Hepatocyte (in vitro differentiated cells): Measurements from ENCODE around the gene SLC45A2. TPM values are rescaled to one million over a fixed set of nuclear protein-coding genes. Genes with fewer than 3 reads are reported as not detected.

Experiments
- DNase-seq: peaks from one replicate; pipeline ENCODE4 v3.0.0-alpha.2; 2016; ENCODE audit warnings: low spot score
- H2AFZ ChIP-seq: fragments of 200-600 bp; sonication (generic); 2 replicates; pipeline ENCODE4 v1.6.0; 2016; ENCODE audit warnings: antibody characterized with exemption, mild to moderate bottlenecking
- H3K27ac ChIP-seq: fragments of 200-600 bp; sonication (generic); 2 replicates; pipeline ENCODE4 v1.5.1; 2016; ENCODE audit warnings: mild to moderate bottlenecking
- H3K27me3 ChIP-seq: fragments of 200-600 bp; sonication (generic); 2 replicates; pipeline ENCODE4 v1.6.1; 2016
- H3K36me3 ChIP-seq: fragments of 200-600 bp; sonication (generic); replicated peaks from 2 replicates; pipeline ENCODE4 v1.5.1; 2016; ENCODE audit warnings: low read depth; ENCODE audit not compliant: insufficient read depth
- H3K4me1 ChIP-seq: fragments of 200-600 bp; sonication (generic); 2 replicates; pipeline ENCODE4 v1.5.1; 2016; ENCODE audit warnings: mild to moderate bottlenecking, moderate library complexity; ENCODE audit not compliant: insufficient read depth
- H3K4me2 ChIP-seq: fragments of 200-600 bp; sonication (generic); 2 replicates; pipeline ENCODE4 v1.6.0; 2016
- H3K4me3 ChIP-seq: fragments of 200-600 bp; sonication (generic); 2 replicates; pipeline ENCODE4 v1.5.1; 2016; ENCODE audit warnings: mild to moderate bottlenecking
- H3K79me2 ChIP-seq: fragments of 200-600 bp; sonication (generic); 2 replicates; pipeline ENCODE4 v1.6.0; 2017; ENCODE audit warnings: mild to moderate bottlenecking
- H3K9me2 ChIP-seq: fragments of 200-600 bp; sonication (generic); replicated peaks from 2 replicates; pipeline ENCODE4 v1.6.0; 2017; ENCODE audit warnings: mild to moderate bottlenecking; ENCODE audit not compliant: insufficient read depth
- H3K9me3 ChIP-seq: fragments of 200-600 bp; sonication (generic); 2 replicates; pipeline ENCODE4 v1.5.1; 2016; ENCODE audit warnings: low read depth, mild to moderate bottlenecking
- H4K20me1 ChIP-seq: fragments of 200-600 bp; sonication (generic); 2 replicates; pipeline ENCODE4 v1.6.0; 2016; ENCODE audit warnings: mild to moderate bottlenecking; ENCODE audit not compliant: insufficient read depth, poor library complexity, severe bottlenecking
- EZH2 ChIP-seq: fragments of 200-600 bp; sonication (generic); IDR thresholded peaks from 2 replicates; pipeline ENCODE4 v1.6.1; 2016; ENCODE audit warnings: antibody characterized with exemption, mild to moderate bottlenecking, borderline replicate concordance
- EZH2phosphoT487 ChIP-seq: fragments of 200-600 bp; sonication (generic); IDR thresholded peaks from one replicate; pipeline ENCODE4 v1.6.1; 2018; ENCODE audit warnings: antibody characterized with exemption, mild to moderate bottlenecking, low read depth, moderate library complexity; ENCODE audit not compliant: unreplicated experiment, severe bottlenecking
- WGBS: methylation state at CpG from one replicate; pipeline ENCODE4 v1.1.6; 2016; ENCODE audit warnings: low lambda C conversion rate; ENCODE audit errors: missing lambda C conversion rate; 5-methylcytosine and 5-hydroxymethylcytosine counted together
- polyA plus RNA-seq: library from polyadenylated mRNA; unstranded; fragments of >200 nt; fragmentation: Nextera tagmentation; extraction: Ambion mirVana; gene quantifications from 2 replicates; pipeline ENCODE4 v1.2.1, GENCODE V29; 2016
- total RNA-seq: library from RNA; depleted of rRNA; stranded (reverse); fragments of >200 nt; gene quantifications from 2 replicates; pipeline ENCODE4 v1.2.3, GENCODE V29; 2014
- TF ChIP-seq, protein P1 (sequence below): fragments of 200-600 bp; sonication (generic); IDR thresholded peaks from 2 replicates; pipeline ENCODE4 v1.5.1; 2016; ENCODE audit warnings: antibody characterized with exemption, mild to moderate bottlenecking; ENCODE audit not compliant: poor library complexity

SLC45A2 gene
- total and polyA plus RNA-seq, 2 experiments from 2014 or later = 1.4 to 1.8 TPM

GRCh38 chr5:34002629-34003328 is 18.3 kb upstream of the SLC45A2 start:
- Histone ChIP-seq H3K9me2 (no peaks in the 10 kb centered on the region), H3K79me2 (peaks cover 44% of the 10 kb centered on the region), H4K20me1 (no peaks in the 10 kb centered on the region), H3K27ac (no peak overlapping the region), H3K4me3 (no peak overlapping the region), H3K4me2 (no peak overlapping the region), H3K36me3 (no peaks in the 10 kb centered on the region), H2AFZ (no peak overlapping the region), H3K9me3 (no peaks in the 10 kb centered on the region), H3K4me1 (peaks cover 17% of the 10 kb centered on the region), H3K27me3 (no peaks in the 10 kb centered on the region)
- 91% methylated on average over 10 of the region's 10 CpGs for WGBS
- TF ChIP-seq, protein P1, sequence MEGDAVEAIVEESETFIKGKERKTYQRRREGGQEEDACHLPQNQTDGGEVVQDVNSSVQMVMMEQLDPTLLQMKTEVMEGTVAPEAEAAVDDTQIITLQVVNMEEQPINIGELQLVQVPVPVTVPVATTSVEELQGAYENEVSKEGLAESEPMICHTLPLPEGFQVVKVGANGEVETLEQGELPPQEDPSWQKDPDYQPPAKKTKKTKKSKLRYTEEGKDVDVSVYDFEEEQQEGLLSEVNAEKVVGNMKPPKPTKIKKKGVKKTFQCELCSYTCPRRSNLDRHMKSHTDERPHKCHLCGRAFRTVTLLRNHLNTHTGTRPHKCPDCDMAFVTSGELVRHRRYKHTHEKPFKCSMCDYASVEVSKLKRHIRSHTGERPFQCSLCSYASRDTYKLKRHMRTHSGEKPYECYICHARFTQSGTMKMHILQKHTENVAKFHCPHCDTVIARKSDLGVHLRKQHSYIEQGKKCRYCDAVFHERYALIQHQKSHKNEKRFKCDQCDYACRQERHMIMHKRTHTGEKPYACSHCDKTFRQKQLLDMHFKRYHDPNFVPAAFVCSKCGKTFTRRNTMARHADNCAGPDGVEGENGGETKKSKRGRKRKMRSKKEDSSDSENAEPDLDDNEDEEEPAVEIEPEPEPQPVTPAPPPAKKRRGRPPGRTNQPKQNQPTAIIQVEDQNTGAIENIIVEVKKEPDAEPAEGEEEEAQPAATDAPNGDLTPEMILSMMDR = no peak
- TF ChIP-seq EZH2phosphoT487 = no peak
- TF ChIP-seq EZH2 = no peak
- DNase-seq = no peak

DNA sequence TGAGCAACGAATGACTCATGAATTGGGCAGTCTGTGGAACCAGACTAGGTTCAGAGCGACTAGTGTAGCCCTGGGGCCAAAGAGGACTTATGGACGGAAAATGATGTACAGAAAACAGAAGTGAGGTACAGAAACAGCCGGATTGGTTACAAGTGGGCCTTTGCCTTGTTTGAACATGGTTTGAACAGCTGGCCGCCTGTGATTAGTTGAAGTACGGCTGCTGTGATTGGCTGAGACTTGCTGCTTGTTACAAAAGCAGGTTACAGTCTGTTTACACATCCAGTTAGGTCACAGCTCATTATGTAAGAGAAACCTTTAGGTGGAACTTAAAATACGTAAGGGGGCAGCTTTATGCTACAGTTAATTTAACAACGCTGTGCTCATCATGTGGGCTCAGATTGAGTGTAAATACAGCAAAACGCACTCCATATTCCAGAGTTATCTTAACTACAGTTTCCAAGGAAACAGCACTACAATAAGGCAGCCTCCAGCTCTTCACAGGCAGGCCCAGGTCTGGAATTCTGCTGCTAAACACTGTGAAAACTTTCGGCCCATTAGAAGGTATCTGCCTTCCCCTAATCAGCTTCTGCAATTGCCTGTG is 16.8 kb upstream of the SLC45A2 start:
- peaks cover 9% of the 10 kb centered on the region for H3K4me1 ChIP-seq
- 63% methylated on average over 10 of the region's 10 CpGs for WGBS
- no peak overlapping the region for H2AFZ ChIP-seq
- no peaks in the 10 kb centered on the region for H3K9me2 ChIP-seq
- no peak overlapping the region for H3K4me2 ChIP-seq
- H3K4me3 ChIP-seq = no peak overlapping the region
- no peak for TF ChIP-seq EZH2
- TF ChIP-seq, protein P1 = no peak
- TF ChIP-seq EZH2phosphoT487 = no peak
- peak; percentile 43 for DNase-seq
- no peaks in the 10 kb centered on the region for H3K27me3 ChIP-seq
- H4K20me1 ChIP-seq = no peaks in the 10 kb centered on the region
- peak overlapping the region; percentile 40 for H3K27ac ChIP-seq
- peaks cover 34% of the 10 kb centered on the region for H3K79me2 ChIP-seq
- no peaks in the 10 kb centered on the region for H3K9me3 ChIP-seq
- no peaks in the 10 kb centered on the region for H3K36me3 ChIP-seq

DNA sequence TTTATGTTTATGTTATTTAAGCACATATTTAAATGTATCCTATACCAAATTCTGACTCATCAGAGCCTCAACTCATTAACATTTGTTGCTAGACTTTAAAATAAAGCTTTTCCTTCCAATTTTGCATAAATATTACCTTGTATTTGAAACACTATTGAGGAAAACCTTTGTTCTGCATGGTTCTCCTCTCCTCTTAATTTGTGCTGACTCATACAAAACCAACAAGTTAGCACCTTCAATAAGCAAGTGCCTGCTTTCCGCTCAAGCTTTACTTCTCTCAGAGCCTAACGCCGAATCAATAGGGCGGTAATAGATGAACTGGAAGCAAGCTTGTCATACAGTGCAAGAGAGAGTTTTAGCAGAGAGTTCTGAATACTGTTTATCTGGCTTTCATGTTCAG is 15.5 kb upstream of the SLC45A2 start:
- H3K9me3 ChIP-seq = no peaks in the 10 kb centered on the region
- no peaks in the 10 kb centered on the region for H3K36me3 ChIP-seq
- no peak overlapping the region for H2AFZ ChIP-seq
- H3K27ac ChIP-seq = no peak overlapping the region
- WGBS = 95% methylated on average over 4 of the region's 4 CpGs
- no peak overlapping the region for H3K4me3 ChIP-seq
- DNase-seq = no peak
- H3K79me2 ChIP-seq = peaks cover 20% of the 10 kb centered on the region
- TF ChIP-seq, protein P1 = no peak
- TF ChIP-seq EZH2 (no peak), EZH2phosphoT487 (no peak)
- no peaks in the 10 kb centered on the region for H4K20me1 ChIP-seq
- no peaks in the 10 kb centered on the region for H3K9me2 ChIP-seq
- H3K4me1 ChIP-seq = peaks cover 4% of the 10 kb centered on the region
- no peak overlapping the region for H3K4me2 ChIP-seq
- H3K27me3 ChIP-seq = no peaks in the 10 kb centered on the region
